GM12873 (cell line): Measurements from ENCODE around the gene PIK3R6.

Experiments
- CTCF ChIP-seq: IDR thresholded peaks from 2 replicates; pipeline ENCODE4 v1.5.1; 2012; ENCODE audit warnings: low read depth, mild to moderate bottlenecking, moderate library complexity, low read length, control low read depth; ENCODE audit not compliant: insufficient read depth; ENCODE audit errors: missing control alignments

Gene PIK3R6, protein sequence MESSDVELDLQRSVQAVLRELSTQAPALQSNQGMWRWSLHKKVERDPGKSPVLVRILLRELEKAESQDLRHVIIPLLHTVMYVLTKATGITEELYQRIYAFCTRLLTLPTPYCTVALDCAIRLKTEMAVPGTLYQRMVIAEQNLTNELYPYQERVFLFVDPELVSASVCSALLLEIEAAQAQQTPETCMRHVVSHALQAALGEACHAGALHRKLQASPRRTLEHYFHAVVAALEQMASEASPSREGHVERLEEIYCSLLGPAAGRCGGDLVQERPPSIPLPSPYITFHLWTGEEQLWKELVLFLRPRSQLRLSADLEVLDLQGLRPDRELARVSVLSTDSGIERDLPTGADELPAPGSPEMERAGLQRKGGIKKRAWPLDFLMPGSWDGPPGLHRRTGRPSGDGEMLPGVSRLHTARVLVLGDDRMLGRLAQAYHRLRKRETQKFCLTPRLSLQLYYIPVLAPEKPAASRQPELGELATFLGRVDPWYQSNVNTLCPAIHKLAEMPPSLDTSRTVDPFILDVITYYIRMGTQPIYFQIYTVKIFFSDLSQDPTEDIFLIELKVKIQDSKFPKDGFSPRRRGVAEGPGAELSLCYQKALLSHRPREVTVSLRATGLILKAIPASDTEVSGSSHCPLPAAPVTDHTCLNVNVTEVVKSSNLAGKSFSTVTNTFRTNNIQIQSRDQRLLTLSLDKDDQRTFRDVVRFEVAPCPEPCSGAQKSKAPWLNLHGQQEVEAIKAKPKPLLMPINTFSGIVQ

GRCh38 chr17:8867361-8867981 is at the start of gene PIK3R6:
PIK3R6 (minus strand) TSS chr17:8867674; CDS start chr17:8849794, 17,880 bp downstream.
- no peak for TF ChIP-seq CTCF

DNA sequence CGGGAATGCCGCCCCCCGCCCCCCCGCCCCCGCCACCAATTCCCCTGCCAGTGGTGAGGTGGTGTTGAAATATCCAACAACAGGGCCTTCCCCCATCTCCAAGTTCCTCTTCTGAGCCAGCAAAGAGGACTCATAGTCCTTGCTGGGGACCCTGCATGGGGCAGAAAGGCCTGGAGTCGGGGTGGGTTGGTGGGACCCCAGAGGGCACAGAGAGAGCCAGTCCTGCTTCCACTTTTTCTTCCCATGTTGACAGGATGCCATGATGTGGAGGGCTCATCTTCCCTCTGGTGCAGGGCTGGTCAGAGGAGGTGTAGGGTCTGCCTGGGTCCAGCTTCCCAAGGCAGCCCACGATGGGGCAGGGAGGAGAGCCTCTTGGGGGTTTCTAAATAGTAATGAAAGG is 49.0 kb upstream of the PIK3R6 start:
- TF ChIP-seq CTCF = no peak

- no peak for TF ChIP-seq CTCF
Measured at GRCh38 chr17:8914554-8914953, 47.1 kb upstream of the PIK3R6 start.

DNA sequence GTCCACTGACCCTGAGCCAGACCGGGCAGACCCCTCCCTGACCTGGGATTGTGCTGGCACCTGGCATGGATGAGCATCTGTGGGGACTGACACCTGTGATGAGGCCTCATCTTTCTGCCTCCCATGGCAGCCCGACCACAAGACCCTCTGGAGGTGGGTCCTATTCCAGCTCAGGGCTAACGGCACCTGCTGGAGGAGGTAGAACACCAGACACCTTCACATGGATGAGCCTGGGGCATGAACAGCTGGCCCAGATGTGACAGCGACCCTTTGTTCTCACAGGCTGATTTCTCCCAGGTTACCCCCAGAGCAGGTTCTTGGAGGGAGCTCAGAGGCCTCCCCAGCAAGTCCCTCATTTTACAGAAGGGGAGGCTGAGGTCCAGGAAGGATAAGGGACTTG is 46.4 kb upstream of the PIK3R6 start:
- no peak for TF ChIP-seq CTCF

- no peak for TF ChIP-seq CTCF
Measured at GRCh38 chr17:8913091-8913490, 45.6 kb upstream of the PIK3R6 start.

DNA sequence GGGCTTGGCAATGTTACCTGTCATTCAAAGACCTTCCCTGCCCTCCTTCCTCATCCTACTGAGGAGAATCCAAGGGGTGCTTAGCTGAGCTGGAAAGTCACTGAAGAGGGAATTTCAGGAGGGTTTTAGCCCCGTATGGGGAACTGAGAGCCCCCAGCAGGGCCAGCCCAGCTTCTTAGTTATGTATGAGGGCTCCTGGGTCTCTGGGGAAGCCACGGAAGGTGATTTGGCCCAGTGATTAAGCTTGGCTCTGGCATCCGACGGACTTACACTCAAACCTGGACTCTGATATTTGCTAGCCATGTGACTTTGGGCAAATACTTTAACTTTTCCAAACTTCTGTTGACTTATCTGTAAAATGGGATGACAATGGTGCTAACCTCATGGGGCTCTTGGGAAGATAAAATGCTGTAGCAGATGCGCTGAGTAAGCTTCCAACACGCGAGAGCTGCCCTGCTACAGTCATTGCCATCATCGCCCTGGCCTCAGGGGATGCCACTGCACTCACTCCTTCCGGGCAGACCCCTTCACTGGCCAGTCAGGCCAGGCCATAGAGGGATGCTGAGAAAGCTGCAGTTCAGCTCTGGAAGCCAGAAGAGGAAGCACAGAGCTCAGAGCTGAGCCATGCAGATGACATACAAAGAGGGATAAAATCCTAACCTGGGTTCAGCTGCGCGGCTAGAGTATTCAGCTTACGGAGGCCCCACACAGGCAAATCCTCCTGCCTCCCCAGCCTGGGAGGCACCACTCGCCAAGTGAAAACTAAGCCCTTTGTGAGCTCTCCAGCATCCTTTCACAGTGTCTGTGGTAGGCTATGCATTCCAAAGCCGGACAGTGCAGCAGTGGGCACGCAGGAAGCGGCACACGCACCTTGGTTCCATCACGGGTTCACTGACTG is 44.9 kb upstream of the PIK3R6 start:
- no peak for TF ChIP-seq CTCF
